CD14-positive monocyte (primary cell): ENCODE results near the gene MYRFL. TPM values are rescaled to one million over a fixed set of nuclear protein-coding genes. Genes with fewer than 3 reads are reported as not detected.

Experiments
- DNase-seq, 3 donors: peaks; one replicate each; pipeline ENCODE4 v3.0.0-alpha.2; 2011 to 2022
- H2AFZ ChIP-seq: 2 replicates; pipeline ENCODE4 v1.6.0; 2012; ENCODE audit warnings: mild to moderate bottlenecking, low read depth, low read length, inconsistent platforms; ENCODE audit not compliant: insufficient read depth, poor library complexity, severe bottlenecking
- H3K27ac ChIP-seq, 2 donors: 1 replicate in 1 of 2; 2 replicates in 1 of 2; pipeline ENCODE4 v1.5.1; 2012 to 2013; ENCODE audit warnings: low read length in 2 of 2, control low read depth in 1 of 2, inconsistent platforms in 1 of 2, low read depth in 1 of 2, mild to moderate bottlenecking in 1 of 2
- H3K27me3 ChIP-seq, 2 donors: one replicate each; pipeline versions ENCODE4 v1.6.0 to v1.6.1; 2011 to 2013; ENCODE audit warnings: low read length in 2 of 2; ENCODE audit not compliant: control insufficient read depth in 2 of 2, insufficient read depth in 2 of 2
- H3K36me3 ChIP-seq, 2 donors: replicated peaks in 1 of 2; 1 replicate in 1 of 2; 2 replicates in 1 of 2; pipeline versions ENCODE4 v1.5.1 to v1.6.1; 2012 to 2013; ENCODE audit warnings: low read length in 2 of 2, control low read depth in 1 of 2, inconsistent platforms in 1 of 2, mild to moderate bottlenecking in 1 of 2; ENCODE audit not compliant: insufficient read depth in 2 of 2, control insufficient read depth in 1 of 2
- H3K4me1 ChIP-seq, 2 donors: 1 replicate in 1 of 2; 2 replicates in 1 of 2; pipeline versions ENCODE4 v1.5.1 to v1.6.1; 2012 to 2013; ENCODE audit warnings: low read length in 2 of 2, control low read depth in 1 of 2, inconsistent platforms in 1 of 2, mild to moderate bottlenecking in 1 of 2, moderate library complexity in 1 of 2; ENCODE audit not compliant: insufficient read depth in 2 of 2, control insufficient read depth in 1 of 2
- H3K4me2 ChIP-seq: replicated peaks from 2 replicates; pipeline ENCODE3; 2012; ENCODE audit warnings: low read length, moderate library complexity, mild to moderate bottlenecking; ENCODE audit not compliant: poor library complexity, severe bottlenecking; ENCODE audit errors: extremely low read depth
- H3K4me3 ChIP-seq, 3 experiments: fragments of 200-600 bp in 1 of 3; sonication (generic) in 1 of 3; replicated peaks in 1 of 3; 1 replicate in 2 of 3; 2 replicates in 1 of 3; pipeline ENCODE4 v1.5.1; 2011 to 2013; ENCODE audit warnings: low read length in 3 of 3, mild to moderate bottlenecking in 3 of 3, control low read depth in 2 of 3, low read depth in 2 of 3, inconsistent platforms in 1 of 3, moderate library complexity in 1 of 3
- H3K79me2 ChIP-seq: 2 replicates; pipeline ENCODE4 v1.6.0; 2012; ENCODE audit warnings: mild to moderate bottlenecking, control low read depth, inconsistent platforms, low read length, moderate library complexity; ENCODE audit not compliant: insufficient read depth
- H3K9ac ChIP-seq: 2 replicates; pipeline ENCODE4 v1.6.0; 2017; ENCODE audit warnings: low read length, mild to moderate bottlenecking; ENCODE audit not compliant: insufficient read depth, poor library complexity, severe bottlenecking
- H3K9me3 ChIP-seq, 2 donors: replicated peaks in 1 of 2; 1 replicate in 1 of 2; 2 replicates in 1 of 2; pipeline versions ENCODE4 v1.5.1 to v1.6.1; 2012 to 2013; ENCODE audit warnings: low read length in 2 of 2, control low read depth in 1 of 2; ENCODE audit not compliant: control insufficient read depth in 1 of 2, insufficient read depth in 1 of 2
- H4K20me1 ChIP-seq: 2 replicates; pipeline ENCODE4 v1.6.0; 2012; ENCODE audit warnings: mild to moderate bottlenecking, low read length, control low read depth, moderate library complexity; ENCODE audit not compliant: insufficient read depth
- H3K27ac Mint-ChIP-seq, 7 donors: one replicate each; pipeline ENCODE4 v1.8.0; 2020; ENCODE audit warnings: mild to moderate bottlenecking in 7 of 7, mixed read lengths in 7 of 7, moderate library complexity in 6 of 7, inconsistent platforms in 2 of 7
- H3K27me3 Mint-ChIP-seq, 3 donors: one replicate each; pipeline ENCODE4 v1.8.0; 2021 to 2022; ENCODE audit warnings: low read depth in 3 of 3, mild to moderate bottlenecking in 3 of 3, mixed read lengths in 3 of 3, moderate library complexity in 3 of 3, inconsistent platforms in 1 of 3
- H3K36me3 Mint-ChIP-seq, 2 donors: one replicate each; pipeline ENCODE4 v1.8.0; 2020; ENCODE audit warnings: mixed read lengths in 2 of 2, inconsistent platforms in 1 of 2, mild to moderate bottlenecking in 1 of 2
- H3K4me1 Mint-ChIP-seq: one replicate; pipeline ENCODE4 v1.8.0; 2020; ENCODE audit warnings: mild to moderate bottlenecking, mixed read lengths
- H3K4me3 Mint-ChIP-seq, 2 donors: one replicate each; pipeline ENCODE4 v1.8.0; 2020; ENCODE audit warnings: mild to moderate bottlenecking in 2 of 2, mixed read lengths in 2 of 2, moderate library complexity in 1 of 2
- H3K9me3 Mint-ChIP-seq, 7 donors: one replicate each; pipeline ENCODE4 v1.8.0; 2020 to 2022; ENCODE audit warnings: mixed read lengths in 7 of 7, mild to moderate bottlenecking in 6 of 7, moderate library complexity in 6 of 7, inconsistent platforms in 2 of 7
- WGBS: methylation state at CpG from one replicate; pipeline ENCODE4 v1.1.5; 2013; ENCODE audit warnings: missing lambda C conversion rate; ENCODE audit not compliant: insufficient coverage; 5-methylcytosine and 5-hydroxymethylcytosine counted together
- intact Hi-C, 2 donors: fragments of 100-400 bp; cut with micrococcal nuclease; formaldehyde crosslinking; loops; one replicate each; pipeline versions ENCODE4 v1.15.0 to v1.15.1; 2023
- polyA plus RNA-seq, 3 donors: library from polyadenylated mRNA; depleted of rRNA in 1 of 3; unstranded in 2 of 3; stranded (reverse) in 1 of 3; fragments of 300-500 nt in 2 of 3; fragments of >200 nt in 1 of 3; fragmentation: Illumina TruSeq in 2 of 3; gene quantifications; 1 replicate in 2 of 3; 2 replicates in 1 of 3; pipeline ENCODE4 v1.2.3, GENCODE V29; 2012 to 2021
- TF ChIP-seq, protein P1 (sequence below): fragments of 200-600 bp; IDR thresholded peaks from one replicate; pipeline ENCODE4 v1.8.0; 2022; ENCODE audit warnings: antibody characterized with exemption, mild to moderate bottlenecking

MYRFL gene
- polyA plus RNA-seq, 3 donors, result not detected

DNA sequence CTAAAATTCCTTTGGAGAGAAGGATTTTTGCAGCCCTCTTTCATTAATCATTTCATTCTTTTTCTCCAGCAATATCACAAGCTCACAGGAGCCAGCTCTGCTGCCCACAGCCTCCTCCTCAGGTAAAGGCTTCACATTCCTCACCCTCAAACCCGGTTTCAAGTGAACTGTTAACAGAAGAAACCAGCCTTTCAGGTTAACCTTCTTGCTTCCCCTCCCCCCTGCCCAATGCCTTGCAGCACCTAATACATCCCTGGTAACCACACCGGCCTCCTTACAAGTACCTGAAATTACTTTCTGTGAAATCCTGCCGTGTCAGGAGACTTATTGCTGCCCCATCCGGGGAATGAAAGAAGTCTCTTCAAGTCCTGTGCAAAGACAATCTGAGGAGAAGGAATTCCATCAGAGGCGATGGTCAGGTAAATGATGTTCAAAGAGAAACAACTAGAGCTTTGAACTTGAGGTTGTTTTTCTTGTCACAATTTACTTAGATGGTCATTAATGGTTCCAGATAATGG lies 111.2 kb downstream of the MYRFL start:
- Histone ChIP-seq H3K4me1 (no peaks in the 10 kb centered on the region), H2AFZ (no peak overlapping the region), H3K4me3 (no peak overlapping the region), H3K36me3 (no peaks in the 10 kb centered on the region), H3K4me2 (no peak overlapping the region), H3K79me2 (no peaks in the 10 kb centered on the region), H3K9ac (no peak overlapping the region), H3K27ac (no peak overlapping the region), H4K20me1 (no peaks in the 10 kb centered on the region), H3K27me3 (no peaks in the 10 kb centered on the region), H3K9me3 (no peaks in the 10 kb centered on the region)
- H3K9me3 Mint-ChIP-seq, result peaks cover 0 to 9% (median 6%) of the 10 kb centered on the region in 7 donors
- intact Hi-C loops, result no loop called here
- no peak overlapping the region for H3K27ac Mint-ChIP-seq
- no peak for DNase-seq
- TF ChIP-seq, protein P1, sequence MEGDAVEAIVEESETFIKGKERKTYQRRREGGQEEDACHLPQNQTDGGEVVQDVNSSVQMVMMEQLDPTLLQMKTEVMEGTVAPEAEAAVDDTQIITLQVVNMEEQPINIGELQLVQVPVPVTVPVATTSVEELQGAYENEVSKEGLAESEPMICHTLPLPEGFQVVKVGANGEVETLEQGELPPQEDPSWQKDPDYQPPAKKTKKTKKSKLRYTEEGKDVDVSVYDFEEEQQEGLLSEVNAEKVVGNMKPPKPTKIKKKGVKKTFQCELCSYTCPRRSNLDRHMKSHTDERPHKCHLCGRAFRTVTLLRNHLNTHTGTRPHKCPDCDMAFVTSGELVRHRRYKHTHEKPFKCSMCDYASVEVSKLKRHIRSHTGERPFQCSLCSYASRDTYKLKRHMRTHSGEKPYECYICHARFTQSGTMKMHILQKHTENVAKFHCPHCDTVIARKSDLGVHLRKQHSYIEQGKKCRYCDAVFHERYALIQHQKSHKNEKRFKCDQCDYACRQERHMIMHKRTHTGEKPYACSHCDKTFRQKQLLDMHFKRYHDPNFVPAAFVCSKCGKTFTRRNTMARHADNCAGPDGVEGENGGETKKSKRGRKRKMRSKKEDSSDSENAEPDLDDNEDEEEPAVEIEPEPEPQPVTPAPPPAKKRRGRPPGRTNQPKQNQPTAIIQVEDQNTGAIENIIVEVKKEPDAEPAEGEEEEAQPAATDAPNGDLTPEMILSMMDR, result no peak
- H3K4me3 Mint-ChIP-seq, result no peak overlapping the region
- no peaks in the 10 kb centered on the region for H3K4me1 Mint-ChIP-seq
- WGBS, result 94% methylated on average over 5 of the region's 5 CpGs
- peaks cover 0 to 4% (median 1%) of the 10 kb centered on the region in 3 donors for H3K27me3 Mint-ChIP-seq
- H3K36me3 Mint-ChIP-seq, result no peaks in the 10 kb centered on the region

DNA sequence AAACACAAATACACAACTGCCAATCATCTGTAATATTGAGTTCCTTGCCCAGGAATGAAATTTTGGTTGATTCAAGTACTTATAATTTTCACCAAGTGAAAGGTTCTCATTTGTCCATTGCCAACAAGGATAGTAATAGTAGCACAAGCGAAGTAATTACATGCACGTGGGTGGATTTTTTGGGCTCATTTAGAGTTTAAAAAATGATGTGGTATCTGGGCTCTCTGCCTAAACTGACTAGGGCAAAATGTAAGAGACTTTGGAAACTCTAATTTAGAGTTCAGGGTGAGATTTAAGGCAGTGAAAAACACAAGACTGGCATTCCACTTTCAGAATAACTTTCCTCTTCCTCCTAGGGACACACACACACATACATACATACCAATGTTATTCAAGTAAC lies 111.7 kb downstream of the MYRFL start:
- peaks cover 0 to 4% (median 1%) of the 10 kb centered on the region in 3 donors for H3K27me3 Mint-ChIP-seq
- H3K27ac Mint-ChIP-seq, result no peak overlapping the region
- intact Hi-C loops, result no loop called here
- H3K4me2 ChIP-seq, result no peak overlapping the region
- no peak overlapping the region for H3K27ac ChIP-seq
- DNase-seq, result no peak
- no peaks in the 10 kb centered on the region for H3K79me2 ChIP-seq
- 80% methylated on average over 1 of the region's 2 CpGs for WGBS
- H3K27me3 ChIP-seq, result no peaks in the 10 kb centered on the region
- H4K20me1 ChIP-seq, result no peaks in the 10 kb centered on the region
- TF ChIP-seq, protein P1, result no peak
- no peaks in the 10 kb centered on the region for H3K4me1 ChIP-seq
- no peaks in the 10 kb centered on the region for H3K36me3 Mint-ChIP-seq
- no peak overlapping the region for H3K9ac ChIP-seq
- no peaks in the 10 kb centered on the region for H3K9me3 ChIP-seq
- no peaks in the 10 kb centered on the region for H3K4me1 Mint-ChIP-seq
- no peaks in the 10 kb centered on the region for H3K36me3 ChIP-seq
- peaks cover 0 to 9% (median 6%) of the 10 kb centered on the region in 7 donors for H3K9me3 Mint-ChIP-seq
- no peak overlapping the region for H2AFZ ChIP-seq
- H3K4me3 ChIP-seq, result no peak overlapping the region
- no peak overlapping the region for H3K4me3 Mint-ChIP-seq
